ENCODE measurements around the gene RABGAP1L.

- TF ChIP-seq, protein P1, sequence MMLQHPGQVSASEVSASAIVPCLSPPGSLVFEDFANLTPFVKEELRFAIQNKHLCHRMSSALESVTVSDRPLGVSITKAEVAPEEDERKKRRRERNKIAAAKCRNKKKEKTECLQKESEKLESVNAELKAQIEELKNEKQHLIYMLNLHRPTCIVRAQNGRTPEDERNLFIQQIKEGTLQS (IDR thresholded peaks at IDR 0.05) = no peak
- no peak for TF ChIP-seq ZFX (IDR thresholded peaks at IDR 0.05)
- no peak for TF ChIP-seq EZH2phosphoT487 (IDR thresholded peaks at IDR 0.05; ENCODE audit: borderline replicate concordance)
- TF ChIP-seq CTCF (IDR thresholded peaks at IDR 0.05 in 2 of 3, conservative IDR thresholded peaks at IDR 0.05 in 1 of 3; ENCODE audit: borderline replicate concordance in 1 of 3, insufficient read depth in 1 of 3, low read depth in 2 of 3, low read length in 2 of 3) = no peak
- TF ChIP-seq RAD21 (IDR thresholded peaks at IDR 0.05; ENCODE audit: low read depth) = no peak
- no peak for TF ChIP-seq TCF7L2 (IDR thresholded peaks at IDR 0.05; ENCODE audit: borderline replicate concordance, extremely low read depth, insufficient read depth, insufficient read length)
- TF ChIP-seq POLR2A (IDR thresholded peaks at IDR 0.05; ENCODE audit: borderline replicate concordance, extremely low read depth, insufficient read depth, insufficient read length) = no peak
These were observed 149.3 kb downstream of the RABGAP1L start for GRCh38 chr1:174308604-174309003.

Measured in HCT116 (cell line).